Epithelial cell of proximal tubule (primary cell): Measurements from ENCODE around the gene CNOT6. TPM values are rescaled to one million over a fixed set of nuclear protein-coding genes. Genes with fewer than 3 reads are reported as not detected.

Experiments
- DNase-seq: peaks from one replicate; pipeline ENCODE4 v3.0.0-alpha.2; 2011; ENCODE audit warnings: low read depth
- H3K4me3 ChIP-seq: 2 replicates; pipeline ENCODE4 v1.5.1; 2011; ENCODE audit warnings: low read depth, mild to moderate bottlenecking, low read length
- CTCF ChIP-seq: conservative IDR thresholded peaks from 2 replicates; pipeline ENCODE4 v1.5.1; 2012; ENCODE audit warnings: low read depth, mild to moderate bottlenecking, low read length
- total RNA-seq: library from RNA; depleted of rRNA; stranded (reverse); fragments of >200 nt; gene quantifications from 2 replicates; pipeline ENCODE4 v1.2.3, GENCODE V29; 2015

CNOT6 gene
- total RNA-seq, 1 donor from 2014 or later: 10.0 TPM

GRCh38 chr5:180621311-180621710, 127.1 kb downstream of the CNOT6 start:
- H3K4me3 ChIP-seq: no peak overlapping the region
- DNase-seq: no peak
- TF ChIP-seq CTCF: no peak

- no peak for DNase-seq
- no peak overlapping the region for H3K4me3 ChIP-seq
- no peak for TF ChIP-seq CTCF
Observed at GRCh38 chr5:180622910-180623309, 128.7 kb downstream of the CNOT6 start.

GRCh38 chr5:180623411-180623834, 129.2 kb downstream of the CNOT6 start:
- no peak for DNase-seq
- no peak overlapping the region for H3K4me3 ChIP-seq

GRCh38 chr5:180623844-180624243, 129.7 kb downstream of the CNOT6 start:
- H3K4me3 ChIP-seq: no peak overlapping the region
- no peak for TF ChIP-seq CTCF
- DNase-seq: no peak

More at GRCh38 chr5:180623411-180623834, 129.2 kb downstream of the CNOT6 start:
- no peak for TF ChIP-seq CTCF

- no peak overlapping the region for H3K4me3 ChIP-seq
- no peak for DNase-seq
- no peak for TF ChIP-seq CTCF
Observed at GRCh38 chr5:180624587-180624986, 130.4 kb downstream of the CNOT6 start.

GRCh38 chr5:180625125-180625790, 131.1 kb downstream of the CNOT6 start:
- H3K4me3 ChIP-seq: no peak overlapping the region
- DNase-seq: no peak

More at GRCh38 chr5:180625125-180625790, 131.1 kb downstream of the CNOT6 start:
- TF ChIP-seq CTCF: no peak
